ENCODE data around the gene RGL4.
"Not testable (repeated sequence)": the region's sequence is repeated elsewhere in the genome, so short reads cannot be mapped to it uniquely, and the experiment has no call there.

RGL4 gene

DNA sequence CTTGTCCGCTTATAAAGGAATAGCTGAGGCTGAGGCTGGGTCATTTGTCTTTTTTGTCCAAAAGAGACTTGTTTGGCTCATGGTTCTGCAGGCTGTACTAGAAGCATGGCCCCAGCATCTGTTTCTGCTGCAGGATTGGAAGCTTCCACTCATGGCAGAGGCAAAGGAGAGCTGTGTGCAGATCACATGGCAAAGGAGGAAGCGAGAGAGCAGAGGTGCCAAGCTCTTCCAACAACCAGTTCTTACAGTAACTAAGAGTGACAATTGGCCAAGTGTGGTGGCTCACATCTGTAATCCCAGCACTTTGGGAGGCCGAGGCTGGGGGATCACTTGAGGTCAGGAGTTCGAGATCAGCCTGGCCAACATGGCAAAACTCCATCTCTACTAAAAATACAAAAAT is 37.3 kb downstream of the RGL4 start:
- not testable (repeated sequence) for H2BK15ac ChIP-seq (ENCODE audit: low read depth, poor library complexity, severe bottlenecking)

DNA sequence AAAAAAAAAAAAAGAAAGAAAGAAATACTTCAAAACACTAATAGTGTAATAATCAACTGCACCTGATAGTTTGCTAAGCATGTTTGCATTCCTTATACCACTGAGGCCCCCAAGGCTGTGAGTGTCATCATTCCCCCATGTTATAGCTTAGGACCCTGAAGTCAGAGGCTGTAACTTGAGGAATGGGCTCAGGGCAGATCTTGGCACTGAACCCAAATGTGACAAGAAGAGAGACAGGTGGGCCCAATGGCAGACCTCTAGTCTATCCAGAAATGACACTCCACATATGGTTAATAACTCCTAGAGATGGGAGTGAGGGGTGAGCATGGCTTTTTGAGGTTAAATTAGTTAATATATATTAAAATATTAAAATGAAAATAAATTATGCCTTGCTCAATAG is 46.9 kb downstream of the RGL4 start:
- Histone ChIP-seq H3K9me3 (ENCODE audit: control insufficient read depth, low read length) (no peaks in the 10 kb centered on the region), H3K27ac (ENCODE audit: low read length, poor library complexity, severe bottlenecking) (no peak overlapping the region)

More for the DNA sequence above, 37.3 kb downstream of the RGL4 start:
- H3K9ac ChIP-seq (ENCODE audit: low read length); H3K4me2 ChIP-seq (ENCODE audit: low read length, poor library complexity, severe bottlenecking); H3K4me3 ChIP-seq (ENCODE audit: insufficient read depth in 1 of 2, low read depth in 1 of 2, low read length in 2 of 2); H3K18ac ChIP-seq (ENCODE audit: low read depth in 1 of 2, low read length in 2 of 2); H2AK5ac ChIP-seq (ENCODE audit: low read length, severe bottlenecking); H3K27me3 ChIP-seq (ENCODE audit: control insufficient read depth in 1 of 2, insufficient read depth in 1 of 2, low read length in 2 of 2); H3K14ac ChIP-seq (ENCODE audit: low read length in 2 of 2); DNase-seq; H4K91ac ChIP-seq (ENCODE audit: low read length); H3K9me3 ChIP-seq (ENCODE audit: control insufficient read depth, low read length); H2BK12ac ChIP-seq (ENCODE audit: low read length in 2 of 2); H3K79me1 ChIP-seq (replicated peaks; ENCODE audit: low read length, poor library complexity, severe bottlenecking); H3K27ac ChIP-seq (ENCODE audit: low read length, poor library complexity, severe bottlenecking); H3K36me3 ChIP-seq (ENCODE audit: control insufficient read depth in 1 of 2, insufficient read depth in 2 of 2, low read depth in 1 of 2, low read length in 2 of 2); H3K4me1 ChIP-seq (ENCODE audit: control insufficient read depth, insufficient read depth, low read depth, low read length); H2AFZ ChIP-seq (ENCODE audit: low read depth, low read length); H2BK5ac ChIP-seq (ENCODE audit: low read depth, low read length, poor library complexity, severe bottlenecking); H3K23ac ChIP-seq (ENCODE audit: low read length in 2 of 2); H3K4ac ChIP-seq (ENCODE audit: low read depth in 1 of 2, low read length in 2 of 2); H2BK120ac ChIP-seq (ENCODE audit: low read depth, low read length); H4K8ac ChIP-seq (ENCODE audit: low read length): not testable (repeated sequence)
- 75% methylated on average over 1 of the region's 4 CpGs for WGBS

DNA sequence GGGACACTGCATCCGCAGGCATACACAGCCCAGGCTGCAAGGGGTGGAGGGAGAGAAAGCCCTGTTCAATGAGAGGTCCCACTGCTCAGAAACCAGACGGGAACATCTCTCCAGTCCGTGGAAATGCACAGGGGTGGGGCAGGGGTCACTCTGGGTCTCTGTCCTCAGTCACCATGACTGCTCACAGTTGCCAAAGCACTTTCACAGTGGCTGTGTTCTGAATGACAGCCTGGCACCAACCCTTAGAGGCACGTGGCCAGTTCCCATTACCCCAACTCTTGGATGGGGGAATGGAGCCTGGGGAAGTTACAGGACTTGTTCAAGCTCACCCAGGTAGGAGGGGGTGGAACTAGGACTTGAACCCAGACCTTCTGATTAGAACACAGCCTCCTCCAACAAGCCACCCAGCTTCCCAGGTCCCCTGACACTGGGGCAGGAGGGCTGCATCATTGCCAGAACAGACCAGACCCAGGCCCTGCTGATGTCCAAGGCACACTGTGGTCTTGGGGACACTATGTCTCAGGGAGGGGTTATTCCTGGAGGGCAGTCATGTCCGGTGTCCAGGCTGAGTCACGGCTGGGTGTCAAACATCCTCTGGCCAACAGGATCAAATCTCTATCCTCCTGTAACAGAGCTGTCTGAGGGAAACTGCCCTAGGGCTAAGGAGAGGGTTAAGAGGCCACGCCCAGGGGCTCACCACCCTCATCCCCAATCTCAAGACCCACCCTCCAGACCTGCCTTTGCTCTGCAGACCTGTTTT is 51.9 kb downstream of the RGL4 start:
- Histone ChIP-seq H2BK120ac (ENCODE audit: low read depth, low read length) (no peak overlapping the region), H2AFZ (ENCODE audit: low read depth, low read length) (no peak overlapping the region), H4K91ac (ENCODE audit: low read length) (no peak overlapping the region), H3K14ac (ENCODE audit: low read length in 2 of 2) (no peak overlapping the region), H2BK15ac (ENCODE audit: low read depth, poor library complexity, severe bottlenecking) (no peak overlapping the region), H3K27ac (ENCODE audit: low read length, poor library complexity, severe bottlenecking) (no peak overlapping the region), H3K4me2 (ENCODE audit: low read length, poor library complexity, severe bottlenecking) (no peak overlapping the region), H2BK12ac (ENCODE audit: low read length in 2 of 2) (no peak overlapping the region), H3K4me1 (ENCODE audit: control insufficient read depth, insufficient read depth, low read depth, low read length) (no peaks in the 10 kb centered on the region), H4K8ac (ENCODE audit: low read length) (no peak overlapping the region), H3K18ac (ENCODE audit: low read depth in 1 of 2, low read length in 2 of 2) (no peak overlapping the region), H3K79me1 (replicated peaks; ENCODE audit: low read length, poor library complexity, severe bottlenecking) (peaks cover 30% of the 10 kb centered on the region), H3K9me3 (ENCODE audit: control insufficient read depth, low read length) (no peaks in the 10 kb centered on the region), H3K9ac (ENCODE audit: low read length) (no peak overlapping the region), H3K23ac (ENCODE audit: low read length in 2 of 2) (no peak overlapping the region), H3K27me3 (ENCODE audit: control insufficient read depth in 1 of 2, insufficient read depth in 1 of 2, low read length in 2 of 2) (no peaks in the 10 kb centered on the region), H2BK5ac (ENCODE audit: low read depth, low read length, poor library complexity, severe bottlenecking) (no peak overlapping the region), H3K36me3 (ENCODE audit: control insufficient read depth in 1 of 2, insufficient read depth in 2 of 2, low read depth in 1 of 2, low read length in 2 of 2) (peaks cover 41 to 45% of the 10 kb centered on the region in 2 experiments), H3K4ac (ENCODE audit: low read depth in 1 of 2, low read length in 2 of 2) (no peak overlapping the region), H3K4me3 (ENCODE audit: insufficient read depth in 1 of 2, low read depth in 1 of 2, low read length in 2 of 2) (no peak overlapping the region), H2AK5ac (ENCODE audit: low read length, severe bottlenecking) (no peak overlapping the region)
- DNase-seq: no peak
- WGBS: 88% methylated on average over 7 of the region's 7 CpGs

More for the DNA sequence above, 46.9 kb downstream of the RGL4 start:
- H3K79me1 ChIP-seq (replicated peaks; ENCODE audit: low read length, poor library complexity, severe bottlenecking): peaks cover 3% of the 10 kb centered on the region
- no peak overlapping the region for H3K4me2 ChIP-seq (ENCODE audit: low read length, poor library complexity, severe bottlenecking)
- no peak overlapping the region for H3K9ac ChIP-seq (ENCODE audit: low read length)
- H2BK15ac ChIP-seq (ENCODE audit: low read depth, poor library complexity, severe bottlenecking): no peak overlapping the region
- no peak overlapping the region for H2AK5ac ChIP-seq (ENCODE audit: low read length, severe bottlenecking)
- no peak for DNase-seq
- H2BK5ac ChIP-seq (ENCODE audit: low read depth, low read length, poor library complexity, severe bottlenecking): no peak overlapping the region
- no peak overlapping the region for H3K4ac ChIP-seq (ENCODE audit: low read depth in 1 of 2, low read length in 2 of 2)
- no peak overlapping the region for H4K8ac ChIP-seq (ENCODE audit: low read length)
- no peak overlapping the region for H2BK120ac ChIP-seq (ENCODE audit: low read depth, low read length)
- H3K36me3 ChIP-seq (ENCODE audit: control insufficient read depth in 1 of 2, insufficient read depth in 2 of 2, low read depth in 1 of 2, low read length in 2 of 2): peaks cover 14 to 17% of the 10 kb centered on the region in 2 experiments
- no peak overlapping the region for H3K23ac ChIP-seq (ENCODE audit: low read length in 2 of 2)
- H3K4me1 ChIP-seq (ENCODE audit: control insufficient read depth, insufficient read depth, low read depth, low read length): no peaks in the 10 kb centered on the region
- H2AFZ ChIP-seq (ENCODE audit: low read depth, low read length): no peak overlapping the region
- no peak overlapping the region for H2BK12ac ChIP-seq (ENCODE audit: low read length in 2 of 2)
- no peak overlapping the region for H3K14ac ChIP-seq (ENCODE audit: low read length in 2 of 2)
- no peak overlapping the region for H3K4me3 ChIP-seq (ENCODE audit: insufficient read depth in 1 of 2, low read depth in 1 of 2, low read length in 2 of 2)
- H4K91ac ChIP-seq (ENCODE audit: low read length): no peak overlapping the region
- no peak overlapping the region for H3K18ac ChIP-seq (ENCODE audit: low read depth in 1 of 2, low read length in 2 of 2)
- peaks cover 0 to 3% of the 10 kb centered on the region in 2 experiments for H3K27me3 ChIP-seq (ENCODE audit: control insufficient read depth in 1 of 2, insufficient read depth in 1 of 2, low read length in 2 of 2)

DNA sequence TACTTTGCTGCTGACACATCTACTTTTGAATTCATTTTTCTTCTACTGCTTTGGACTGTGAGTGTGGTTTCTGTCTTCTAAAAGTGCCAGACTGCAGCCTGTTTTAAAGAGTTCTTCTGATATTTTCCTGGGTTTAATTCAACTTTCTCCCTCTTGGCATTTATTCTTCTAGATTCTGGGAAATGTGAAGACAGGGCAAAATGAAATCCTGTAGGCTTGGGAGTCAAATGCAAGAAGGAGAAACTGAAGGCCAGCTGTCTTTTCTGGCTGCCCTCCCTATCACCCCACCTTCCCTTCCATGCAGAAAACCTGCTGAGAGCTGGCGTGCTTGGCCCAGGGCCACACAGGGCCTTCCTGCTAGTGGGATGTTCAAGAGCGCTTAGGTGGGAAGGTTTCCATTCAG is 52.5 kb downstream of the RGL4 start:
- 93% methylated on average over 2 of the region's 2 CpGs for WGBS
- Histone ChIP-seq H2BK5ac (ENCODE audit: low read depth, low read length, poor library complexity, severe bottlenecking) (no peak overlapping the region), H3K4me2 (ENCODE audit: low read length, poor library complexity, severe bottlenecking) (no peak overlapping the region), H2BK12ac (ENCODE audit: low read length in 2 of 2) (no peak overlapping the region), H3K18ac (ENCODE audit: low read depth in 1 of 2, low read length in 2 of 2) (no peak overlapping the region), H3K14ac (ENCODE audit: low read length in 2 of 2) (no peak overlapping the region), H4K91ac (ENCODE audit: low read length) (no peak overlapping the region), H2BK15ac (ENCODE audit: low read depth, poor library complexity, severe bottlenecking) (no peak overlapping the region), H2BK120ac (ENCODE audit: low read depth, low read length) (no peak overlapping the region), H3K9ac (ENCODE audit: low read length) (no peak overlapping the region), H3K4ac (ENCODE audit: low read depth in 1 of 2, low read length in 2 of 2) (no peak overlapping the region), H3K9me3 (ENCODE audit: control insufficient read depth, low read length) (no peaks in the 10 kb centered on the region), H3K4me3 (ENCODE audit: insufficient read depth in 1 of 2, low read depth in 1 of 2, low read length in 2 of 2) (no peak overlapping the region), H3K27ac (ENCODE audit: low read length, poor library complexity, severe bottlenecking) (no peak overlapping the region), H3K79me1 (replicated peaks; ENCODE audit: low read length, poor library complexity, severe bottlenecking) (peaks cover 31% of the 10 kb centered on the region), H3K23ac (ENCODE audit: low read length in 2 of 2) (no peak overlapping the region), H4K8ac (ENCODE audit: low read length) (no peak overlapping the region), H2AK5ac (ENCODE audit: low read length, severe bottlenecking) (no peak overlapping the region), H2AFZ (ENCODE audit: low read depth, low read length) (no peak overlapping the region), H3K36me3 (ENCODE audit: control insufficient read depth in 1 of 2, insufficient read depth in 2 of 2, low read depth in 1 of 2, low read length in 2 of 2) (peaks cover 41 to 45% of the 10 kb centered on the region in 2 experiments), H3K4me1 (ENCODE audit: control insufficient read depth, insufficient read depth, low read depth, low read length) (no peaks in the 10 kb centered on the region), H3K27me3 (ENCODE audit: control insufficient read depth in 1 of 2, insufficient read depth in 1 of 2, low read length in 2 of 2) (no peaks in the 10 kb centered on the region)
- no peak for DNase-seq

Data from mesenchymal stem cell (in vitro differentiated cells and primary cell).